ENCODE data around the gene UPK3A. TPM values are rescaled to one million over a fixed set of nuclear protein-coding genes. Genes with fewer than 3 reads are reported as not detected.

The UPK3A gene
- 3.6 TPM for total RNA-seq

DNA sequence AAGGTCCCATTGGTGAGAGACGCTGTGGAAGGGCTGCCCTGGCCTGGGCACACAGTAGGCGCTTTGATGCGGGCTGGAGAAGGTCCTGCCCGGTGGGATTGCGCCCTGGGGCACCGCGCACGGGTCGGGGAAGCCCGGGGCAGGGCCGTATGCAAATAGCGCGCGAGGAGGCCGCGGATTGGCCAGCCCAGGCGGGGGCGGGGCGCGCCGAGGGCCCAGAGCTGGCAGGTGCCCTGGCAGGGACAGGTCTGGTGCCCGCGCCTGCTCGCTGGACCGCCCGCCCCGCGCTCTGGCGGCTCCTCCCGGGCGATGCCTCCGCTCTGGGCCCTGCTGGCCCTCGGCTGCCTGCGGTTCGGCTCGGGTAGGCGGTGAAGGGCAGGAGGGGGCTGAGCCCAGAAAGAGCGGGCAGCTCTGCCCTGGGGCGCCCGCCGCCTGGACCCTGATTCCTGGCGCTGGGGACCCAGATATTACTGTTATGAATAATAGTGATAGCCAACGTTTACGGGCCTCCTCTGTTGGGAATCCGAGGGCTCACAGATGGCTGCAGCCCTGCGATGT is at the start of gene UPK3A:
TSS of gene UPK3A (plus strand) at position 245 of the 558 bp plus-strand sequence. CDS start at position 310, 65 bp downstream.

DNA sequence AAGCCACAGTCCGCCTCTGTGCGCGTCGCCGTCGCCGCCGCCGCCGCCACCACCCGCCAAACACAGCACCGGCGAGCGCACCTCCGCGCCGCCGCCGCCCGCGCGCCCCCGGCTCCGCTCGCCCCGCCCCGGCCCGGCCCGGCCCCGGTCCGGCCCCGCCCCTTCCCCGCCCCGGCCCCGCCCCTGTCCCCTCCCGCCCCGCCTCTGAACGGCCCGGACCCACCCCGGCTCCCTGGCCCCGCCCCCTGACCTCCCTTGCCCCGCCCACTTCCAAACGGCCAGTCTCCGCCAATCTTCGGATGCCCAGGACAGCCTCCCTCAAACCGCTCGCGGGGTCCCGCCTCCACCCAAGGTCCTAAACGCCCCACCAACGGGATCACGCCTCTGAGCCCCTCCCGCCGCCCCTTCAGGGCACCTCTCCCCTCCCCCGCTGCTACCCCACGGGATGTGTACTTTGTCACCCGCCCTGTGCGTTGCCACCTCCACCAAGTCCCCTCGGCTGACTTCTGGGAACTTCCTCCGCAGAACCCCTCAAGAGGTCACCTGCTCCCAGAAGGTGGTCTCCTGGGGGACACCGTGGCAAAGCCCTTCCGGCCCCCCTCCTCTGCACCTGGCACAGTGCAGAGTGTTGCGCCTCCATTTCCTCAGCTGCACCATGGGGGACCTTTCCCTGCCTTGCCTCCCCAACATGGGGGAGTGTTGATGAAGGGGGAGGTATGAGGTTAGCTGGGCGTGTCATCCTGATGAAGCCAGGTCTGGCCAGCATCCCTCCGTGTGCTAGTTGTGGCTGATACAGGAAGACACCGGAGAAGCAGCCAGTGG is 43.7 kb upstream of the UPK3A start, which contains the start of gene KIAA0930:
TSS of gene KIAA0930 (minus strand) at position 85 of the 822 bp plus-strand sequence. CDS start 191 bp downstream, outside the sequence.

DNA sequence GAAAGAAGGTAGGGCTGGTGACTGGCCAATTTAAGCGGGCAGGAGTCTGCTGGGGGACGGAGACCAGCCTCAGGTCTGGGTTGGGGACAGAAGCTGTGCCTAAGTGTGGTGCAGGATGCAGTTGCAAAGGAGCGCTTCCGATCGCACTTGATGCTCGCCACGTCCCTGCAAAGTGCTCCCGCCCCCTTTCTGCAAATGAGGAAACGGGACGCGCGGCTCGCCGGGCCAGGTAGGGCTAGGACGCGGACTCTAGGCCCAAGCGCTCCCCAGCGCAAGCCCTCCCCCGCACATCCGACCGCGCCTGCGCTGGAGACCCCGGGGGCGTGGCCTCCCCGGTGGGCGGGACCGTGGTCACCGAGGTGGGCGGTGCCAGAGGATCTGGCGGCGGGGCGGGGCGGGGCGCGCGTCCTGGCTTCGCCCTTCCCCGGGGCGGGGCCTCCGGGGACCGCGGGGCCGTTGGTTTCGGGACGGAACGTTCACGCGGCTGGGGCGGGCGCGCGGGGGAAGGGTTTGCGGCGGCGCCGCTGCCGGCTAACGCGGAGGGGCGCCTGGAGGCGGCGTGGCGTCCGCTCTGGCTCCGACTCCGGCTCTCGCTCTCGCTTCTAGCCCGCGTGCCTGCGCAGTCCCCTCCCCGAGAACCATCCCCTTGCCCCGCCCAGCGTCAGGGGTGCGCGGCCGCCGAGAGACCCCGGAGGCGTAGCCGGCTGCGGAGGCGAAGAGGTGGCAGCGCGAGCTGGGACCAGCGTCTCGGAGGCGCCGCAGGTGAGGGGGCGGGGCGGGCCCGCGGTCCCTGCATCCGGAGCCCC is 24.9 kb downstream of the UPK3A start, which contains the start of gene FAM118A:
TSS of gene FAM118A (plus strand) at position 513 of the 806 bp plus-strand sequence. CDS start 12,446 bp downstream, outside the sequence.

Other genes with a start within 250 kb of the UPK3A start
- 68.5 TPM for gene NUP50, start 121.0 kb upstream of the UPK3A start, total RNA-seq
- gene KIAA0930, start 44.1 kb upstream of the UPK3A start, total RNA-seq, result 22.5 TPM
- 35.9 TPM for gene FAM118A, start 25.0 kb downstream of the UPK3A start, total RNA-seq
- not detected for gene SMC1B, start 128.7 kb downstream of the UPK3A start, total RNA-seq
- 3.2 TPM for gene RIBC2, start 128.7 kb downstream of the UPK3A start, total RNA-seq
- gene FBLN1, start 217.9 kb downstream of the UPK3A start, total RNA-seq, result 145 TPM